HepG2 (cell line): Measurements from ENCODE around the gene KDELR3. TPM values are rescaled to one million over a fixed set of nuclear protein-coding genes. Genes with fewer than 3 reads are reported as not detected.

Source experiments
- AHR ChIP-seq: IDR thresholded peaks from 2 replicates; pipeline ENCODE4 v1.6.1; 2018; ENCODE audit warnings: missing genetic modification reagents, missing compliant biosample characterization
- ATF7 ChIP-seq, 2 experiments: fragments of 450-650 bp in 1 of 2; sonication (generic) in 1 of 2; formaldehyde crosslinking in 1 of 2; IDR thresholded peaks; 2 replicates each; pipeline versions ENCODE4 v1.4.0 to v1.6.1; 2016 to 2020; ENCODE audit warnings: antibody characterized with exemption in 1 of 2, mild to moderate bottlenecking in 1 of 2, missing genetic modification reagents in 1 of 2
- CREB1 ChIP-seq, 2 experiments: fragments of 450-650 bp in 1 of 2; IDR thresholded peaks; 2 replicates each; pipeline ENCODE4 v1.6.1; 2016 to 2017; ENCODE audit warnings: control low read depth in 1 of 2, mild to moderate bottlenecking in 1 of 2, missing compliant biosample characterization in 1 of 2, missing genetic modification characterization in 1 of 2
- HINFP ChIP-seq: sonication (generic); formaldehyde crosslinking; IDR thresholded peaks from 2 replicates; pipeline ENCODE4 v1.4.0; 2020; ENCODE audit warnings: low read depth, mild to moderate bottlenecking, missing genetic modification reagents
- IRF9 ChIP-seq: sonication (generic); formaldehyde crosslinking; IDR thresholded peaks from 2 replicates; pipeline ENCODE4 v1.8.0; 2022; ENCODE audit warnings: missing genetic modification reagents, mild to moderate bottlenecking, borderline replicate concordance
- JUN ChIP-seq: sonication (generic); formaldehyde crosslinking; IDR thresholded peaks from 2 replicates; pipeline ENCODE4 v1.4.0; 2020; ENCODE audit warnings: mild to moderate bottlenecking, missing genetic modification reagents
- NKX3-1 ChIP-seq: sonication (generic); formaldehyde crosslinking; IDR thresholded peaks from 2 replicates; pipeline ENCODE4 v1.5.0; 2020; ENCODE audit warnings: missing genetic modification reagents
- PRPF4 ChIP-seq: fragments of 200-400 bp; formaldehyde crosslinking; IDR thresholded peaks from 2 replicates; pipeline ENCODE4 v1.6.1; 2016; ENCODE audit warnings: low read length, low read depth; ENCODE audit not compliant: poor library complexity, severe bottlenecking
- ZBED4 ChIP-seq: sonication (generic); formaldehyde crosslinking; IDR thresholded peaks from 2 replicates; pipeline ENCODE4 v1.4.0; 2020; ENCODE audit warnings: missing genetic modification reagents, borderline replicate concordance
- ZNF124 ChIP-seq: sonication (generic); formaldehyde crosslinking; IDR thresholded peaks from 2 replicates; pipeline ENCODE4 v1.4.0; 2020; ENCODE audit warnings: missing genetic modification reagents
- ZNF318 ChIP-seq: sonication (generic); formaldehyde crosslinking; IDR thresholded peaks from 2 replicates; pipeline ENCODE4 v1.4.0; 2020; ENCODE audit warnings: mild to moderate bottlenecking, missing genetic modification reagents
- polyA plus RNA-seq, 8 experiments: library from polyadenylated mRNA; depleted of rRNA in 3 of 8; stranded (reverse) in 7 of 8; unstranded in 1 of 8; fragments of >200 nt; fragmentation: Illumina TruSeq in 4 of 8; extraction: Trizol in 4 of 8; gene quantifications; 2 replicates each; pipeline versions ENCODE4 v1.2.1 to v1.2.3, GENCODE V29; 2011 to 2016; ENCODE audit warnings: low read depth in 4 of 8, missing spikeins in 1 of 8, mixed read lengths in 1 of 8; ENCODE audit not compliant: insufficient read depth in 1 of 8
- total RNA-seq, 5 experiments: library from RNA; depleted of rRNA; stranded (reverse); fragments of >200 nt; fragmentation: Illumina TruSeq; extraction: Trizol; gene quantifications; 2 replicates each; pipeline ENCODE4 v1.2.3, GENCODE V29; 2016; ENCODE audit warnings: low read depth in 1 of 5

Gene KDELR3
- total and polyA plus RNA-seq, 2 of the 13 experiments (the other 11 are each of a cell fraction or from before 2014, with no cell fraction given): 24.2 to 65.7 TPM

- TF ChIP-seq ZBED4 (peak; percentile 39; the same call in 1 of the 2 replicates), IRF9 (CRISPR knock-in tag) (no peak), ZNF318 (CRISPR knock-in tag) (no peak), NKX3-1 (CRISPR knock-in tag) (no peak), AHR (CRISPR knock-in tag) (0 out of 2 replicates have a peak, but pooled peaks have one; percentile 72), HINFP (CRISPR knock-in tag) (0 out of 2 replicates have a peak, but pooled peaks have one; percentile 36), JUN (no peak), CREB1 (IDR thresholded peaks at IDR 0.05) (0 out of 2 replicates have a peak, but pooled peaks have one; percentile 7), CREB1 (CRISPR knock-in tag; IDR thresholded peaks at IDR 0.05) (no peak; the same call in 1 of the 2 replicates), PRPF4 (no peak), ATF7 (IDR thresholded peaks at IDR 0.05) (0 out of 2 replicates have a peak, but pooled peaks have one; percentile 4), ATF7 (CRISPR knock-in tag; IDR thresholded peaks at IDR 0.05) (no peak), ZNF124 (no peak)
These were observed 4.7 kb upstream of the KDELR3 start (continued) for GRCh38 chr22:38462960-38463784.
